B cell (primary cell): Measurements from ENCODE around the gene SDK2. TPM values are rescaled to one million over a fixed set of nuclear protein-coding genes. Genes with fewer than 3 reads are reported as not detected.

ENCODE experiments used
- ATAC-seq: fragments of 200-7000 bp; cut with Tn5 transposase; one replicate; pipeline ENCODE4 v1.10.0; 2021; ENCODE audit warnings: low read depth, mild to moderate bottlenecking, moderate number of reproducible peaks, moderate library complexity
- CTCF ChIA-PET: fragments of 350-600 bp; sonication (Branson Sonifier 250); formaldehyde crosslinking; loops from one replicate; lab custom pipeline; 2021; ENCODE audit warnings: antibody characterized with exemption, inconsistent platforms; lab: Charles Lee
- POLR2A ChIA-PET: fragments of 350-600 bp; sonication (Branson Sonifier 250); formaldehyde crosslinking; loops from one replicate; lab custom pipeline; 2021; ENCODE audit warnings: antibody characterized with exemption; lab: Charles Lee
- DNase-seq: peaks from one replicate; pipeline ENCODE4 v3.0.0; 2013
- H2AFZ ChIP-seq: 2 replicates; pipeline ENCODE4 v1.6.1; 2012; ENCODE audit warnings: mild to moderate bottlenecking, low read depth, low read length; ENCODE audit not compliant: insufficient read depth, poor library complexity, severe bottlenecking
- H3K27ac ChIP-seq, 2 donors: 1 replicate in 1 of 2; 2 replicates in 1 of 2; pipeline ENCODE4 v1.5.1; 2012 to 2013; ENCODE audit warnings: low read length in 2 of 2, mild to moderate bottlenecking in 2 of 2, moderate library complexity in 1 of 2
- H3K27me3 ChIP-seq, 4 experiments: fragments of 200-600 bp in 1 of 4; sonication (generic) in 1 of 4; replicated peaks in 1 of 4; 1 replicate in 2 of 4; 2 replicates in 2 of 4; pipeline versions ENCODE4 v1.6.1 to v1.7.0; 2013 to 2016; ENCODE audit warnings: low read length in 3 of 4, mild to moderate bottlenecking in 2 of 4, mixed read lengths in 1 of 4, moderate library complexity in 1 of 4; ENCODE audit not compliant: insufficient read depth in 4 of 4, control insufficient read depth in 3 of 4; ENCODE audit errors: control extremely low read depth in 1 of 4
- H3K36me3 ChIP-seq, 2 experiments: replicated peaks in 1 of 2; 1 replicate in 1 of 2; 2 replicates in 1 of 2; pipeline versions ENCODE4 v1.6.1 to v1.7.1; 2013; ENCODE audit warnings: low read length in 1 of 2; ENCODE audit not compliant: insufficient read depth in 2 of 2, control insufficient read depth in 1 of 2; ENCODE audit errors: control extremely low read depth in 1 of 2, extremely low read depth in 1 of 2
- H3K4me1 ChIP-seq, 2 donors: fragments of 200-600 bp in 1 of 2; sonication (generic) in 1 of 2; 1 replicate in 1 of 2; 2 replicates in 1 of 2; pipeline versions ENCODE4 v1.5.1 to v1.6.1; 2013 to 2017; ENCODE audit warnings: low read length in 2 of 2; ENCODE audit not compliant: control insufficient read depth in 2 of 2, insufficient read depth in 2 of 2
- H3K4me2 ChIP-seq: replicated peaks from 2 replicates; pipeline ENCODE3; 2012; ENCODE audit warnings: mild to moderate bottlenecking, low read depth, low read length; ENCODE audit not compliant: poor library complexity, severe bottlenecking
- H3K4me3 ChIP-seq, 5 experiments: fragments of 200-600 bp in 1 of 5; sonication (generic) in 1 of 5; 1 replicate in 3 of 5; 2 replicates in 2 of 5; pipeline versions ENCODE4 v1.5.1 to v1.7.0; 2011 to 2016; ENCODE audit warnings: low read length in 4 of 5, mild to moderate bottlenecking in 4 of 5, low read depth in 2 of 5, control low read depth in 1 of 5, moderate library complexity in 1 of 5; ENCODE audit not compliant: insufficient read depth in 1 of 5; ENCODE audit errors: control extremely low read depth in 1 of 5, extremely low read depth in 1 of 5
- H3K79me2 ChIP-seq: fragments of 200-600 bp; sonication (generic); one replicate; pipeline ENCODE4 v1.6.0; 2016; ENCODE audit warnings: low read length; ENCODE audit not compliant: control insufficient read depth, insufficient read depth
- H3K9ac ChIP-seq: fragments of 200-600 bp; sonication (generic); 2 replicates; pipeline ENCODE4 v1.6.1; 2017; ENCODE audit warnings: mild to moderate bottlenecking, low read length, moderate library complexity
- H3K9me3 ChIP-seq, 3 donors: one replicate each; pipeline versions ENCODE4 v1.6.1 to v1.7.1; 2013; ENCODE audit warnings: low read length in 2 of 3; ENCODE audit not compliant: control insufficient read depth in 2 of 3, insufficient read depth in 1 of 3; ENCODE audit errors: control extremely low read depth in 1 of 3
- H4K20me1 ChIP-seq: 2 replicates; pipeline ENCODE4 v1.6.0; 2012; ENCODE audit warnings: mild to moderate bottlenecking, low read length; ENCODE audit not compliant: insufficient read depth, control insufficient read depth, poor library complexity, severe bottlenecking
- H3K27ac Mint-ChIP-seq: one replicate; pipeline ENCODE4 v1.8.0; 2021; ENCODE audit warnings: mixed read lengths
- H3K27me3 Mint-ChIP-seq: one replicate; pipeline ENCODE4 v1.8.0; 2021; ENCODE audit warnings: mixed read lengths
- H3K4me1 Mint-ChIP-seq: one replicate; pipeline ENCODE4 v1.8.0; 2021; ENCODE audit warnings: mixed read lengths
- H3K4me3 Mint-ChIP-seq: one replicate; pipeline ENCODE4 v1.8.0; 2021; ENCODE audit warnings: mixed read lengths
- H3K9me3 Mint-ChIP-seq: one replicate; pipeline ENCODE4 v1.8.0; 2022; ENCODE audit warnings: mixed read lengths; ENCODE audit not compliant: insufficient read depth
- EZH2 ChIP-seq: IDR thresholded peaks from 2 replicates; pipeline ENCODE4 v1.6.1; 2012; ENCODE audit warnings: borderline replicate concordance, low read depth, mild to moderate bottlenecking, moderate library complexity, low read length; ENCODE audit not compliant: insufficient read depth, poor library complexity, severe bottlenecking
- WGBS: methylation state at CpG from one replicate; pipeline ENCODE4 v1.1.5; 2013; ENCODE audit warnings: missing lambda C conversion rate; ENCODE audit not compliant: insufficient coverage; 5-methylcytosine and 5-hydroxymethylcytosine counted together
- intact Hi-C: fragments of 100-400 bp; cut with micrococcal nuclease; formaldehyde crosslinking; loops from one replicate; pipeline ENCODE4 v1.10.0; 2022
- polyA plus RNA-seq: library from polyadenylated mRNA; depleted of rRNA; stranded (reverse); fragments of >200 nt; gene quantifications from 2 replicates; pipeline ENCODE4 v1.2.3, GENCODE V29; 2012
- total RNA-seq, 2 donors: library from RNA; stranded (reverse); fragments of 120-200 nt in 1 of 2; gene quantifications; 1 replicate in 1 of 2; 2 replicates in 1 of 2; pipeline versions ENCODE4 v1.2.3 to v1.2.4, GENCODE V29; 2013 to 2022
- TF ChIP-seq, protein P1 (sequence below): fragments of 200-600 bp; IDR thresholded peaks from one replicate; pipeline ENCODE4 v1.8.0; 2022; ENCODE audit warnings: antibody characterized with exemption, mild to moderate bottlenecking

SDK2 gene
- total and polyA plus RNA-seq, 2 donors (not counting 1 experiment from before 2014, with no cell fraction given): 3.2 to 13.0 TPM

DNA sequence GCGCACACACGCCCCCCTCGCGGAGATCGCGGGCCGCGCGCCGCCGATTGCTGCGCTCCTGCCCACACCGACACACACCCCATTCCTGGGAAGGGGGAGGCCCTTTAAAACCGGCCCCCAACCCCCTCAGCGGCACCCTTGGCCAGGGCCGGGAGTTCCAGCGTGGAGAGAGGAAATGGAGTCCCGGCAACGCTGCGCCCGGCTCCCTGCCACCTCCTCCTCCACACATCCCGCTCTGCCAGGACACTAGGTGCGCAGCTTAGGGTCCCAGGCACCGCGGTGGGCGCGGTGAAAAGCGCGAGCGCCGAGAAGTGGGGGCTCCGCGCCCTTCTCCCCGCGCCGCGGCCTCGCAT lies 332.8 kb downstream of the SDK2 start:
- H4K20me1 ChIP-seq: no peaks in the 10 kb centered on the region
- Mint-ChIP-seq H3K27me3 (no peaks in the 10 kb centered on the region), H3K4me3 (peak overlapping the region; percentile 94), H3K27ac (peak overlapping the region; percentile 51), H3K4me1 (peaks cover 16% of the 10 kb centered on the region), H3K9me3 (no peaks in the 10 kb centered on the region)
- H3K9ac ChIP-seq: peak overlapping the region; percentile 82
- H3K27ac ChIP-seq: peak overlapping the region in 1 of 2 donors; percentile 70
- ATAC-seq: peak; percentile 4
- intact Hi-C loops: loop anchor here (1.0 to 5.0 kb wide), 4 partner anchors 39 to 119 kb away; partner anchors contain the start of gene COG1
- H3K4me3 ChIP-seq: peak overlapping the region; percentile 60 to 74 (median 68)
- ChIA-PET POLR2A (interaction anchor here (1.2 kb wide), 1 partner anchor 17 kb away, joined by 3 read pairs; no protein-coding TSS in a partner anchor), CTCF (interaction anchor here (0.9 to 4.1 kb wide), 3 partner anchors 8 to 59 kb away, joined by 4 to 23 read pairs (median 5); no protein-coding TSS in a partner anchor)
- no peaks in the 10 kb centered on the region for H3K79me2 ChIP-seq
- H3K36me3 ChIP-seq: no peaks in the 10 kb centered on the region
- no peaks in the 10 kb centered on the region for H3K9me3 ChIP-seq
- H2AFZ ChIP-seq: peak overlapping the region; percentile 95
- TF ChIP-seq, protein P1, sequence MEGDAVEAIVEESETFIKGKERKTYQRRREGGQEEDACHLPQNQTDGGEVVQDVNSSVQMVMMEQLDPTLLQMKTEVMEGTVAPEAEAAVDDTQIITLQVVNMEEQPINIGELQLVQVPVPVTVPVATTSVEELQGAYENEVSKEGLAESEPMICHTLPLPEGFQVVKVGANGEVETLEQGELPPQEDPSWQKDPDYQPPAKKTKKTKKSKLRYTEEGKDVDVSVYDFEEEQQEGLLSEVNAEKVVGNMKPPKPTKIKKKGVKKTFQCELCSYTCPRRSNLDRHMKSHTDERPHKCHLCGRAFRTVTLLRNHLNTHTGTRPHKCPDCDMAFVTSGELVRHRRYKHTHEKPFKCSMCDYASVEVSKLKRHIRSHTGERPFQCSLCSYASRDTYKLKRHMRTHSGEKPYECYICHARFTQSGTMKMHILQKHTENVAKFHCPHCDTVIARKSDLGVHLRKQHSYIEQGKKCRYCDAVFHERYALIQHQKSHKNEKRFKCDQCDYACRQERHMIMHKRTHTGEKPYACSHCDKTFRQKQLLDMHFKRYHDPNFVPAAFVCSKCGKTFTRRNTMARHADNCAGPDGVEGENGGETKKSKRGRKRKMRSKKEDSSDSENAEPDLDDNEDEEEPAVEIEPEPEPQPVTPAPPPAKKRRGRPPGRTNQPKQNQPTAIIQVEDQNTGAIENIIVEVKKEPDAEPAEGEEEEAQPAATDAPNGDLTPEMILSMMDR: no peak
- no peak for TF ChIP-seq EZH2
- peaks cover 0 to 22% (median 5%) of the 10 kb centered on the region in 4 experiments for H3K27me3 ChIP-seq
- peaks cover 14 to 24% of the 10 kb centered on the region in 2 donors for H3K4me1 ChIP-seq
- peak overlapping the region; percentile 99 for H3K4me2 ChIP-seq
- peak; percentile 50 for DNase-seq
- under 1% methylated on average over 38 of the region's 38 CpGs for WGBS

DNA sequence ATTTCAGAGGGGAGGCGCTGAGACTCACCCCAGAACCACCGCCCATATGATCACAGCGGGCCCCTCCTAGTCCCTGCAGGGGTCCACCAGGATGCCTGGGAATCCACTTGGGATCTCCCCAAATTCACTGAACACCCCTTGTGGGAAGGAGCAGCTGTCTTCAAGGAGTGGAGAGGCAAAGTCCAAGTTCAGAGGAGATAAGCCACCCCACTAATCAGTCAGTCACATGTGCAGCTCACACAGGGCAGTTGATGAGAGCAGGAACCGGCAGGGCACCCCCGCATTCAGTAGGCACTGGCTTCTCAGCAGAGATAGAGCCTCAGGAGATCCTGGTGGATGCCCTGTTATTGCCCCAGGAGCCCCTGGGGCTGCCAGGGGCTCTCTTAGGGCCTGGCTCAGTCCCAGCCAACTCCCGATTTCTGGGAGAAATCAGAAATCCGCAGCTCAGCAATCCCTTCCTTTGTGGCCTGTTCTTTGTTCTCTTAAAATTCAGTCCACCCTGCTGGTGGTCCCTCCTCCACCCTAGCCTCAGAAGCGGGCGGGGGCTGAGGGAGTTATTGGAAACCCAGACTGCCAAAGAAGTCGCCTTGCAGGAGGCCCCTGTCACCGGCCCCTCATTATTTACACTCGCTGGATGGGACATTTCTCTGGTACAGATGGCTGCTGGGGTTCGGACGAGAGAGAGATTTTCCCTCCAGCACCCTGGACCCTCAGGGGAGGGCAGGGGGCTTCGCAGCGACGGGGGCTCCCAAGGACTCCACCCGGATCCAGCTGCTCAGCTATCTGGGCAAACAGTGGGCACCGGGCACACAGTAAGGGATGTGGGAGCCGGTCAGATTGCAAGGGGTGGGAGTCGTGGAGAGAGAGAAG lies 334.3 kb downstream of the SDK2 start:
- Histone ChIP-seq H3K27ac (no peak overlapping the region), H3K9me3 (no peaks in the 10 kb centered on the region), H3K36me3 (no peaks in the 10 kb centered on the region), H3K27me3 (peaks cover 0 to 23% (median 5%) of the 10 kb centered on the region in 4 experiments), H3K4me1 (peaks cover 14 to 23% of the 10 kb centered on the region in 2 donors), H4K20me1 (no peaks in the 10 kb centered on the region), H3K4me2 (peak overlapping the region; percentile 99), H3K79me2 (no peaks in the 10 kb centered on the region), H3K4me3 (peak overlapping the region; percentile 14 to 74 (median 68)), H2AFZ (peak overlapping the region; percentile 95), H3K9ac (peak overlapping the region; percentile 82)
- ATAC-seq (no peak), DNase-seq (peak; percentile 18)
- no peaks in the 10 kb centered on the region for H3K27me3 Mint-ChIP-seq
- H3K9me3 Mint-ChIP-seq: no peaks in the 10 kb centered on the region
- H3K27ac Mint-ChIP-seq: peak overlapping the region; percentile 63
- WGBS: 42% methylated on average over 11 of the region's 21 CpGs
- ChIA-PET CTCF (interaction anchor here (1.7 to 4.1 kb wide), 2 partner anchors 47 to 60 kb away, joined by 5 to 23 read pairs; no protein-coding TSS in a partner anchor), POLR2A (no interaction called here)
- peak overlapping the region; percentile 83 for H3K4me3 Mint-ChIP-seq
- peaks cover 14% of the 10 kb centered on the region for H3K4me1 Mint-ChIP-seq
- intact Hi-C loops: loop anchor here (2.0 to 5.0 kb wide), 3 partner anchors 38 to 117 kb away; partner anchors contain the start of gene COG1
- no peak for TF ChIP-seq EZH2
- TF ChIP-seq, protein P1: no peak
